GM12878 (cell line): ENCODE measurements around the gene CLEC16A. TPM values are rescaled to one million over a fixed set of nuclear protein-coding genes. Genes with fewer than 3 reads are reported as not detected.

Experiments
- ATF3 ChIP-seq: IDR thresholded peaks from 2 replicates; pipeline ENCODE4 v1.6.1; 2011; ENCODE audit warnings: low read depth, mild to moderate bottlenecking, low read length, moderate library complexity, borderline replicate concordance; ENCODE audit errors: extremely low read depth
- CBX3 ChIP-seq: fragments of 200-600 bp; sonication (generic); IDR thresholded peaks from 2 replicates; pipeline ENCODE4 v1.6.1; 2016; ENCODE audit warnings: low read depth, borderline replicate concordance
- CEBPZ ChIP-seq: fragments of 150-350 bp; IDR thresholded peaks from 2 replicates; pipeline ENCODE4 v1.6.1; 2016; ENCODE audit warnings: low read depth, low read length
- CTCF ChIP-seq, 3 experiments: IDR thresholded peaks in 2 of 3; conservative IDR thresholded peaks in 1 of 3; 2 replicates each; pipeline ENCODE4 v1.5.1; 2011; ENCODE audit warnings: low read depth in 3 of 3, low read length in 3 of 3, mild to moderate bottlenecking in 3 of 3, control low read depth in 2 of 3, moderate library complexity in 2 of 3, inconsistent platforms in 1 of 3, mixed read lengths in 1 of 3; ENCODE audit not compliant: control insufficient read depth in 2 of 3, insufficient read depth in 1 of 3; ENCODE audit errors: extremely low read depth in 1 of 3
- DPF2 ChIP-seq: fragments of 450-650 bp; IDR thresholded peaks from 2 replicates; pipeline ENCODE4 v1.6.1; 2017; ENCODE audit warnings: mild to moderate bottlenecking
- EP300 ChIP-seq, 2 experiments: fragments of 150-350 bp in 1 of 2; IDR thresholded peaks; 2 replicates each; pipeline ENCODE4 v1.6.1; 2011 to 2012; ENCODE audit warnings: low read depth in 2 of 2, low read length in 2 of 2, borderline replicate concordance in 1 of 2, improper control_type of control experiment in 1 of 2, inconsistent platforms in 1 of 2; ENCODE audit not compliant: control insufficient read depth in 1 of 2
- ETV6 ChIP-seq, 2 experiments: fragments of 450-650 bp in 1 of 2; IDR thresholded peaks in 1 of 2; conservative IDR thresholded peaks in 1 of 2; 2 replicates each; pipeline ENCODE4 v1.6.1; 2014; ENCODE audit warnings: antibody characterized with exemption in 1 of 2, borderline replicate concordance in 1 of 2, low read depth in 1 of 2, mild to moderate bottlenecking in 1 of 2, moderate library complexity in 1 of 2
- EZH2 ChIP-seq: IDR thresholded peaks from 2 replicates; pipeline ENCODE4 v1.6.1; 2012; ENCODE audit warnings: low read depth, mild to moderate bottlenecking, control low read depth, inconsistent platforms, low read length, borderline replicate concordance; ENCODE audit not compliant: control insufficient read depth
- IRF5 ChIP-seq: fragments of 450-650 bp; IDR thresholded peaks from 2 replicates; pipeline ENCODE4 v1.6.1; 2017; ENCODE audit warnings: borderline replicate concordance
- KAT2A ChIP-seq: conservative IDR thresholded peaks from 2 replicates; pipeline ENCODE4 v1.6.1; 2011; ENCODE audit warnings: low read depth, low read length; ENCODE audit not compliant: control insufficient read depth
- NR2F1 ChIP-seq: fragments of 450-650 bp; conservative IDR thresholded peaks from 2 replicates; pipeline ENCODE4 v1.6.1; 2017; ENCODE audit warnings: mild to moderate bottlenecking
- POU2F2 ChIP-seq: IDR thresholded peaks from 3 replicates; pipeline ENCODE4 v1.6.1; 2011; ENCODE audit warnings: low read depth, mild to moderate bottlenecking, low read length, borderline replicate concordance
- SKIL ChIP-seq: fragments of 450-650 bp; IDR thresholded peaks from 2 replicates; pipeline ENCODE4 v1.6.1; 2017; ENCODE audit warnings: mild to moderate bottlenecking, low read depth, inconsistent platforms; ENCODE audit not compliant: poor library complexity, severe bottlenecking
- SUPT20H ChIP-seq: IDR thresholded peaks from 2 replicates; pipeline ENCODE4 v1.6.1; 2011; ENCODE audit warnings: low read depth, mild to moderate bottlenecking, low read length, moderate library complexity, borderline replicate concordance; ENCODE audit not compliant: control insufficient read depth
- TCF3 ChIP-seq: IDR thresholded peaks from 2 replicates; pipeline ENCODE4 v1.6.1; 2012; ENCODE audit warnings: low read depth, mild to moderate bottlenecking, low read length, borderline replicate concordance; ENCODE audit not compliant: insufficient read depth
- polyA plus RNA-seq, 11 experiments: library from polyadenylated mRNA; depleted of rRNA in 4 of 11; unstranded in 6 of 11; stranded (reverse) in 5 of 11; fragments of >200 nt; fragmentation: Nextera tagmentation in 4 of 11; fragmentation: Illumina TruSeq in 1 of 11; extraction: Ambion mirVana in 4 of 11; extraction: Trizol in 1 of 11; gene quantifications; 1 replicate in 1 of 11; 2 replicates in 10 of 11; pipeline versions ENCODE4 v1.2.1 to v1.2.3, GENCODE V29; 2011 to 2016; ENCODE audit warnings: inconsistent platforms in 2 of 11, missing spikeins in 2 of 11, low read depth in 1 of 11
- total RNA-seq, 4 experiments: library from RNA; depleted of rRNA in 3 of 4; stranded (reverse); fragments of >200 nt in 3 of 4; fragmentation: Illumina TruSeq in 1 of 4; extraction: Trizol in 1 of 4; gene quantifications; 2 replicates each; pipeline versions ENCODE4 v1.2.1 to v1.2.3, GENCODE V29; 2013 to 2021

CLEC16A gene
- total and polyA plus RNA-seq, 10 of the 15 experiments (the other 5 are each of a cell fraction or from before 2014, with no cell fraction given) = 1.5 to 28.8 (median 19.2) TPM

- TF ChIP-seq EZH2 (no peak), ETV6 (conservative IDR thresholded peaks at IDR 0.05 in 1 of 2, IDR thresholded peaks at IDR 0.05 in 1 of 2; ENCODE audit: borderline replicate concordance in 1 of 2, low read depth in 1 of 2) (peak in 1 of 2 experiments; percentile 90; a peak in 2 of 4 replicates), SKIL (no peak), NR2F1 (0 out of 2 replicates have a peak, but pooled peaks have one; percentile 19), CEBPZ (no peak), CBX3 (no peak), CTCF (IDR thresholded peaks at IDR 0.05 in 2 of 3, conservative IDR thresholded peaks at IDR 0.05 in 1 of 3; ENCODE audit: control insufficient read depth in 2 of 3, extremely low read depth in 1 of 3, insufficient read depth in 1 of 3, low read depth in 3 of 3, low read length in 3 of 3) (0 out of 6 replicates have a peak, but pooled peaks of 1 of the 3 experiments have one; percentile 5), SUPT20H (no peak), EP300 (IDR thresholded peaks at IDR 0.05; ENCODE audit: borderline replicate concordance in 1 of 2, control insufficient read depth in 1 of 2, low read depth in 2 of 2, low read length in 2 of 2) (no peak), DPF2 (0 out of 2 replicates have a peak, but pooled peaks have one; percentile 23), TCF3 (peak; percentile 94), KAT2A (no peak), IRF5 (no peak), POU2F2 (0 out of 3 replicates have a peak, but pooled peaks have one; percentile 53), ATF3 (no peak)
These were observed 107.8 kb downstream of the CLEC16A start (continued) for GRCh38 chr16:11051879-11052808.
